GM12891 (cell line): ENCODE data around the gene FOXS1.

Experiments used
- PAX5 ChIP-seq: IDR thresholded peaks from 2 replicates; pipeline ENCODE4 v1.6.1; 2011; ENCODE audit warnings: low read length, moderate library complexity, mild to moderate bottlenecking; ENCODE audit not compliant: insufficient read depth, severe bottlenecking
- POLR2A ChIP-seq: IDR thresholded peaks from 2 replicates; pipeline ENCODE4 v1.6.1; 2011; ENCODE audit warnings: low read depth, low read length, control low read depth
- POLR2AphosphoS5 ChIP-seq: IDR thresholded peaks from 2 replicates; pipeline ENCODE4 v1.6.1; 2011; ENCODE audit warnings: low read depth, low read length, control low read depth
- POU2F2 ChIP-seq: IDR thresholded peaks from 2 replicates; pipeline ENCODE4 v1.6.1; 2011; ENCODE audit warnings: low read depth, mild to moderate bottlenecking, control low read depth, low read length, moderate library complexity
- SPI1 ChIP-seq: IDR thresholded peaks from 2 replicates; pipeline ENCODE4 v1.6.1; 2011; ENCODE audit warnings: low read depth, low read length, control low read depth
- TAF1 ChIP-seq: IDR thresholded peaks from 2 replicates; pipeline ENCODE4 v1.6.1; 2011; ENCODE audit warnings: low read depth, low read length, control low read depth

- TF ChIP-seq POLR2A (no peak), POLR2AphosphoS5 (no peak), TAF1 (no peak), POU2F2 (no peak), PAX5 (no peak), SPI1 (no peak)
Observed at GRCh38 chr20:31843288-31843687, 2.1 kb downstream of the FOXS1 start.
